Measurements from ENCODE around the gene ADCY9. TPM values are rescaled to one million over a fixed set of nuclear protein-coding genes. Genes with fewer than 3 reads are reported as not detected.

ADCY9 gene
- total and polyA plus RNA-seq, 4 donors, result 12.7 to 37.6 (median 17.6) TPM

GRCh38 chr16:4053301-4053845 lies 62.9 kb downstream of the ADCY9 start:
- Histone ChIP-seq H3K9me3 (ENCODE audit: control insufficient read depth in 4 of 4, insufficient read depth in 3 of 4, low read length in 3 of 4) (no peaks in the 10 kb centered on the region), H3K36me3 (ENCODE audit: control insufficient read depth in 4 of 4, insufficient read depth in 4 of 4, low read length in 4 of 4) (no peaks in the 10 kb centered on the region), H3K4me3 (no peak overlapping the region), H3K27me3 (ENCODE audit: control insufficient read depth in 3 of 3, insufficient read depth in 3 of 3, low read length in 2 of 3) (no peaks in the 10 kb centered on the region), H3K9ac (ENCODE audit: insufficient read depth in 1 of 2, low read length in 2 of 2) (peak overlapping the region in 1 of 2 donors; percentile 32), H3K4me1 (ENCODE audit: control insufficient read depth in 5 of 5, insufficient read depth in 5 of 5, low read length in 5 of 5) (peaks cover 16 to 23% (median 20%) of the 10 kb centered on the region in 5 donors), H3K27ac (ENCODE audit: low read depth in 1 of 2, low read length in 1 of 2) (peak overlapping the region; percentile 76 to 92)
- TF ChIP-seq CTCF (IDR thresholded peaks at IDR 0.05; ENCODE audit: control extremely low read depth, extremely low read depth), result no peak
- 2 to 6% methylated on average over 18 of the region's 18 CpGs for WGBS, 2 donors
- ATAC-seq (ENCODE audit: insufficient read depth, low FRiP score) (no peak), DNase-seq (peak; percentile 73 to 85 (median 75))

- WGBS, 2 donors, result 25 to 39% methylated on average over 20 of the region's 20 CpGs
- ATAC-seq (ENCODE audit: insufficient read depth, low FRiP score), result no peak
Measured at GRCh38 chr16:4052801-4053293, 63.4 kb downstream of the ADCY9 start.

GRCh38 chr16:4052096-4052495 lies 64.1 kb downstream of the ADCY9 start:
- no peak overlapping the region for H3K9ac ChIP-seq (ENCODE audit: insufficient read depth in 1 of 2, low read length in 2 of 2)
- DNase-seq, result no peak
- no peak for ATAC-seq (ENCODE audit: insufficient read depth, low FRiP score)
- WGBS, 2 donors, result 89 to 90% methylated on average over 14 of the region's 14 CpGs
- peaks cover 16 to 23% (median 20%) of the 10 kb centered on the region in 5 donors for H3K4me1 ChIP-seq (ENCODE audit: control insufficient read depth in 5 of 5, insufficient read depth in 5 of 5, low read length in 5 of 5)
- no peak overlapping the region for H3K4me3 ChIP-seq
- H3K9me3 ChIP-seq (ENCODE audit: control insufficient read depth in 4 of 4, insufficient read depth in 3 of 4, low read length in 3 of 4), result no peaks in the 10 kb centered on the region
- no peak for TF ChIP-seq CTCF (IDR thresholded peaks at IDR 0.05; ENCODE audit: control extremely low read depth, extremely low read depth)
- H3K36me3 ChIP-seq (ENCODE audit: control insufficient read depth in 4 of 4, insufficient read depth in 4 of 4, low read length in 4 of 4), result no peaks in the 10 kb centered on the region
- no peaks in the 10 kb centered on the region for H3K27me3 ChIP-seq (ENCODE audit: control insufficient read depth in 3 of 3, insufficient read depth in 3 of 3, low read length in 2 of 3)
- H3K27ac ChIP-seq (ENCODE audit: low read depth in 1 of 2, low read length in 1 of 2), result peak overlapping the region; percentile 76

More at GRCh38 chr16:4052801-4053293, 63.4 kb downstream of the ADCY9 start:
- Histone ChIP-seq H3K9me3 (ENCODE audit: control insufficient read depth in 4 of 4, insufficient read depth in 3 of 4, low read length in 3 of 4) (no peaks in the 10 kb centered on the region), H3K27ac (ENCODE audit: low read depth in 1 of 2, low read length in 1 of 2) (peak overlapping the region; percentile 76 to 92), H3K4me3 (no peak overlapping the region), H3K4me1 (ENCODE audit: control insufficient read depth in 5 of 5, insufficient read depth in 5 of 5, low read length in 5 of 5) (peaks cover 14 to 23% (median 20%) of the 10 kb centered on the region in 5 donors), H3K27me3 (ENCODE audit: control insufficient read depth in 3 of 3, insufficient read depth in 3 of 3, low read length in 2 of 3) (no peaks in the 10 kb centered on the region), H3K36me3 (ENCODE audit: control insufficient read depth in 4 of 4, insufficient read depth in 4 of 4, low read length in 4 of 4) (no peaks in the 10 kb centered on the region), H3K9ac (ENCODE audit: insufficient read depth in 1 of 2, low read length in 2 of 2) (peak overlapping the region in 1 of 2 donors; percentile 32)
- no peak for TF ChIP-seq CTCF (IDR thresholded peaks at IDR 0.05; ENCODE audit: control extremely low read depth, extremely low read depth)
- peak; percentile 40 to 74 (median 53) for DNase-seq
